B cell (primary cell): Measurements from ENCODE around the gene NBPF3. TPM values are rescaled to one million over a fixed set of nuclear protein-coding genes. Genes with fewer than 3 reads are reported as not detected.

Source experiments
- ATAC-seq: fragments of 200-7000 bp; cut with Tn5 transposase; one replicate; pipeline ENCODE4 v1.10.0; 2021; ENCODE audit warnings: low read depth, mild to moderate bottlenecking, moderate number of reproducible peaks, moderate library complexity
- CTCF ChIA-PET: fragments of 350-600 bp; sonication (Branson Sonifier 250); formaldehyde crosslinking; loops from one replicate; lab custom pipeline; 2021; ENCODE audit warnings: antibody characterized with exemption, inconsistent platforms; lab: Charles Lee
- POLR2A ChIA-PET: fragments of 350-600 bp; sonication (Branson Sonifier 250); formaldehyde crosslinking; loops from one replicate; lab custom pipeline; 2021; ENCODE audit warnings: antibody characterized with exemption; lab: Charles Lee
- DNase-seq: peaks from one replicate; pipeline ENCODE4 v3.0.0; 2013
- H2AFZ ChIP-seq: 2 replicates; pipeline ENCODE4 v1.6.1; 2012; ENCODE audit warnings: mild to moderate bottlenecking, low read depth, low read length; ENCODE audit not compliant: insufficient read depth, poor library complexity, severe bottlenecking
- H3K27ac ChIP-seq, 2 donors: 1 replicate in 1 of 2; 2 replicates in 1 of 2; pipeline ENCODE4 v1.5.1; 2012 to 2013; ENCODE audit warnings: low read length in 2 of 2, mild to moderate bottlenecking in 2 of 2, moderate library complexity in 1 of 2
- H3K27me3 ChIP-seq, 4 experiments: fragments of 200-600 bp in 1 of 4; sonication (generic) in 1 of 4; replicated peaks in 1 of 4; 1 replicate in 2 of 4; 2 replicates in 2 of 4; pipeline versions ENCODE4 v1.6.1 to v1.7.0; 2013 to 2016; ENCODE audit warnings: low read length in 3 of 4, mild to moderate bottlenecking in 2 of 4, mixed read lengths in 1 of 4, moderate library complexity in 1 of 4; ENCODE audit not compliant: insufficient read depth in 4 of 4, control insufficient read depth in 3 of 4; ENCODE audit errors: control extremely low read depth in 1 of 4
- H3K36me3 ChIP-seq, 2 experiments: replicated peaks in 1 of 2; 1 replicate in 1 of 2; 2 replicates in 1 of 2; pipeline versions ENCODE4 v1.6.1 to v1.7.1; 2013; ENCODE audit warnings: low read length in 1 of 2; ENCODE audit not compliant: insufficient read depth in 2 of 2, control insufficient read depth in 1 of 2; ENCODE audit errors: control extremely low read depth in 1 of 2, extremely low read depth in 1 of 2
- H3K4me1 ChIP-seq, 2 donors: fragments of 200-600 bp in 1 of 2; sonication (generic) in 1 of 2; 1 replicate in 1 of 2; 2 replicates in 1 of 2; pipeline versions ENCODE4 v1.5.1 to v1.6.1; 2013 to 2017; ENCODE audit warnings: low read length in 2 of 2; ENCODE audit not compliant: control insufficient read depth in 2 of 2, insufficient read depth in 2 of 2
- H3K4me2 ChIP-seq: replicated peaks from 2 replicates; pipeline ENCODE3; 2012; ENCODE audit warnings: mild to moderate bottlenecking, low read depth, low read length; ENCODE audit not compliant: poor library complexity, severe bottlenecking
- H3K4me3 ChIP-seq, 5 experiments: fragments of 200-600 bp in 1 of 5; sonication (generic) in 1 of 5; 1 replicate in 3 of 5; 2 replicates in 2 of 5; pipeline versions ENCODE4 v1.5.1 to v1.7.0; 2011 to 2016; ENCODE audit warnings: low read length in 4 of 5, mild to moderate bottlenecking in 4 of 5, low read depth in 2 of 5, control low read depth in 1 of 5, moderate library complexity in 1 of 5; ENCODE audit not compliant: insufficient read depth in 1 of 5; ENCODE audit errors: control extremely low read depth in 1 of 5, extremely low read depth in 1 of 5
- H3K79me2 ChIP-seq: fragments of 200-600 bp; sonication (generic); one replicate; pipeline ENCODE4 v1.6.0; 2016; ENCODE audit warnings: low read length; ENCODE audit not compliant: control insufficient read depth, insufficient read depth
- H3K9ac ChIP-seq: fragments of 200-600 bp; sonication (generic); 2 replicates; pipeline ENCODE4 v1.6.1; 2017; ENCODE audit warnings: mild to moderate bottlenecking, low read length, moderate library complexity
- H3K9me3 ChIP-seq, 3 donors: one replicate each; pipeline versions ENCODE4 v1.6.1 to v1.7.1; 2013; ENCODE audit warnings: low read length in 2 of 3; ENCODE audit not compliant: control insufficient read depth in 2 of 3, insufficient read depth in 1 of 3; ENCODE audit errors: control extremely low read depth in 1 of 3
- H4K20me1 ChIP-seq: 2 replicates; pipeline ENCODE4 v1.6.0; 2012; ENCODE audit warnings: mild to moderate bottlenecking, low read length; ENCODE audit not compliant: insufficient read depth, control insufficient read depth, poor library complexity, severe bottlenecking
- H3K27ac Mint-ChIP-seq: one replicate; pipeline ENCODE4 v1.8.0; 2021; ENCODE audit warnings: mixed read lengths
- H3K27me3 Mint-ChIP-seq: one replicate; pipeline ENCODE4 v1.8.0; 2021; ENCODE audit warnings: mixed read lengths
- H3K4me1 Mint-ChIP-seq: one replicate; pipeline ENCODE4 v1.8.0; 2021; ENCODE audit warnings: mixed read lengths
- H3K4me3 Mint-ChIP-seq: one replicate; pipeline ENCODE4 v1.8.0; 2021; ENCODE audit warnings: mixed read lengths
- H3K9me3 Mint-ChIP-seq: one replicate; pipeline ENCODE4 v1.8.0; 2022; ENCODE audit warnings: mixed read lengths; ENCODE audit not compliant: insufficient read depth
- CTCF ChIP-seq: fragments of 200-600 bp; IDR thresholded peaks from one replicate; pipeline ENCODE4 v1.8.0; 2022; ENCODE audit warnings: antibody characterized with exemption, mild to moderate bottlenecking
- EZH2 ChIP-seq: IDR thresholded peaks from 2 replicates; pipeline ENCODE4 v1.6.1; 2012; ENCODE audit warnings: borderline replicate concordance, low read depth, mild to moderate bottlenecking, moderate library complexity, low read length; ENCODE audit not compliant: insufficient read depth, poor library complexity, severe bottlenecking
- WGBS: methylation state at CpG from one replicate; pipeline ENCODE4 v1.1.5; 2013; ENCODE audit warnings: missing lambda C conversion rate; ENCODE audit not compliant: insufficient coverage; 5-methylcytosine and 5-hydroxymethylcytosine counted together
- intact Hi-C: fragments of 100-400 bp; cut with micrococcal nuclease; formaldehyde crosslinking; loops from one replicate; pipeline ENCODE4 v1.10.0; 2022
- polyA plus RNA-seq: library from polyadenylated mRNA; depleted of rRNA; stranded (reverse); fragments of >200 nt; gene quantifications from 2 replicates; pipeline ENCODE4 v1.2.3, GENCODE V29; 2012
- total RNA-seq, 2 donors: library from RNA; stranded (reverse); fragments of 120-200 nt in 1 of 2; gene quantifications; 1 replicate in 1 of 2; 2 replicates in 1 of 2; pipeline versions ENCODE4 v1.2.3 to v1.2.4, GENCODE V29; 2013 to 2022

The NBPF3 gene
- total and polyA plus RNA-seq, 2 donors (not counting 1 experiment from before 2014, with no cell fraction given) = 2.0 to 4.2 TPM

GRCh38 chr1:21510885-21511578 is 71.1 kb downstream of the NBPF3 start:
- H3K4me1 ChIP-seq = peaks cover 38 to 55% of the 10 kb centered on the region in 2 donors
- peak overlapping the region in 1 of 5 experiments; percentile 67 for H3K4me3 ChIP-seq
- no peaks in the 10 kb centered on the region for H3K79me2 ChIP-seq
- Mint-ChIP-seq H3K27me3 (peaks cover 23% of the 10 kb centered on the region), H3K4me1 (peaks cover 34% of the 10 kb centered on the region), H3K4me3 (peak overlapping the region; percentile 78), H3K27ac (peak overlapping the region; percentile 22), H3K9me3 (no peaks in the 10 kb centered on the region)
- no peak overlapping the region for H3K4me2 ChIP-seq
- 91% methylated on average over 6 of the region's 9 CpGs for WGBS
- no peak overlapping the region for H3K9ac ChIP-seq
- ChIA-PET POLR2A (no interaction called here), CTCF (interaction anchor here (1.2 to 12.1 kb wide), 2 partner anchors 23 to 86 kb away, joined by 3 to 186 read pairs; no protein-coding TSS in a partner anchor)
- intact Hi-C loops = loop anchor here (10.0 kb wide), 1 partner anchor 514 kb away; no protein-coding TSS in a partner anchor
- DNase-seq = no peak
- H4K20me1 ChIP-seq = no peaks in the 10 kb centered on the region
- TF ChIP-seq EZH2 = no peak
- no peak for TF ChIP-seq CTCF
- no peak overlapping the region for H2AFZ ChIP-seq
- no peak overlapping the region for H3K27ac ChIP-seq
- H3K27me3 ChIP-seq = peaks cover 0 to 39% (median 9%) of the 10 kb centered on the region in 4 experiments
- H3K9me3 ChIP-seq = peaks cover 0 to 19% (median 0%) of the 10 kb centered on the region in 3 donors
- H3K36me3 ChIP-seq = no peaks in the 10 kb centered on the region
- ATAC-seq = no peak
